Measurements from ENCODE around the gene GPR83. TPM values are rescaled to one million over a fixed set of nuclear protein-coding genes. Genes with fewer than 3 reads are reported as not detected.
"Not testable (repeated sequence)": the region's sequence is repeated elsewhere in the genome, so short reads cannot be mapped to it uniquely, and the experiment has no call there.

GPR83 gene
- polyA plus RNA-seq, 1 of the 3 experiments (the other 2 are of a cell fraction) = 0.02 TPM

DNA sequence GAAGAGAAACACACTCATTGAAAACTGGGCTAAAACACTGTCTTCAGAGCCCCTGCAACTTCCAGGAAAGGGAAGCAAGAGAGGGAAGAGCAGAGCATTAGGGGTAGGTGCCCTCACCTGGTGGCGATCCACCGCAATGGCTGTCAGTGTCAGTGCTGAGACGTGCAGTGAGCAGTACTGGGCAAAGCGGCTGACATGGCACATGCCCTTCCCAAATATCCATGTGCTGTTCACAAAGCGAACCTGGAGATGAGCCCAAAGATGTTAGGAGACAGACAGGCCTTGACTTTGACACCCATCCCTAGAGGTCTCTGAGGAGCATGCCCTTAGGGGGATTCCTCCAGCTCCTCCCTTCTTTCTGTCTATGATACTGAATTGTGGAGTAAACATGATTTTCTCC is 4.9 kb downstream of the GPR83 start:
- 59% methylated on average over 3 of the region's 5 CpGs for WGBS (ENCODE audit: low lambda C conversion rate)
- Histone ChIP-seq H3K9me3 (no peaks in the 10 kb centered on the region), H3K4me1 (ENCODE audit: control insufficient read depth in 1 of 2, insufficient read depth in 2 of 2, low read depth in 1 of 2, low read length in 1 of 2) (peaks cover 0 to 6% of the 10 kb centered on the region in 2 experiments; a peak in 1 of 4 replicates), H3K9ac (no peak overlapping the region), H3K36me3 (replicated peaks in 1 of 2; ENCODE audit: control insufficient read depth in 1 of 2, insufficient read depth in 2 of 2, low read length in 1 of 2) (no peaks in the 10 kb centered on the region), H3K79me2 (ENCODE audit: insufficient read depth) (no peaks in the 10 kb centered on the region), H3K4me3 (ENCODE audit: low read depth in 2 of 2, low read length in 1 of 2) (no peak overlapping the region), H3F3A (replicated peaks; ENCODE audit: insufficient read depth) (no peaks in the 10 kb centered on the region), H2AFZ (ENCODE audit: low read depth) (no peak overlapping the region), H3K9me2 (no peaks in the 10 kb centered on the region), H3K27ac (ENCODE audit: low read depth in 2 of 2, low read length in 1 of 2) (no peak overlapping the region), H4K20me1 (ENCODE audit: insufficient read depth) (no peaks in the 10 kb centered on the region), H3K27me3 (ENCODE audit: insufficient read depth) (peaks cover 43% of the 10 kb centered on the region), H3K4me2 (no peak overlapping the region)
- no peak for DNase-seq
- POLR2A ChIA-PET = no interaction called here
- TF ChIP-seq RXRA (IDR thresholded peaks at IDR 0.05; ENCODE audit: borderline replicate concordance, low read depth) = no peak
- no peak for TF ChIP-seq SMC3 (IDR thresholded peaks at IDR 0.05; ENCODE audit: low read depth, low read length)
- TF ChIP-seq RCOR1 (IDR thresholded peaks at IDR 0.05; ENCODE audit: low read length) = no peak
- no peak for TF ChIP-seq ELF1 (IDR thresholded peaks at IDR 0.05)
- TF ChIP-seq FOXM1 (IDR thresholded peaks at IDR 0.05; ENCODE audit: low read depth) = no peak
- TF ChIP-seq, protein P1, sequence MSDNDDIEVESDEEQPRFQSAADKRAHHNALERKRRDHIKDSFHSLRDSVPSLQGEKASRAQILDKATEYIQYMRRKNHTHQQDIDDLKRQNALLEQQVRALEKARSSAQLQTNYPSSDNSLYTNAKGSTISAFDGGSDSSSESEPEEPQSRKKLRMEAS (IDR thresholded peaks at IDR 0.05; ENCODE audit: low read depth) = no peak
- no peak for TF ChIP-seq RFX5 (IDR thresholded peaks at IDR 0.05; ENCODE audit: low read length)
- TF ChIP-seq TAF1 (IDR thresholded peaks at IDR 0.05; ENCODE audit: borderline replicate concordance, low read depth, low read length) = no peak
- TF ChIP-seq TCF12 (IDR thresholded peaks at IDR 0.05) = no peak
- TF ChIP-seq, protein P2, sequence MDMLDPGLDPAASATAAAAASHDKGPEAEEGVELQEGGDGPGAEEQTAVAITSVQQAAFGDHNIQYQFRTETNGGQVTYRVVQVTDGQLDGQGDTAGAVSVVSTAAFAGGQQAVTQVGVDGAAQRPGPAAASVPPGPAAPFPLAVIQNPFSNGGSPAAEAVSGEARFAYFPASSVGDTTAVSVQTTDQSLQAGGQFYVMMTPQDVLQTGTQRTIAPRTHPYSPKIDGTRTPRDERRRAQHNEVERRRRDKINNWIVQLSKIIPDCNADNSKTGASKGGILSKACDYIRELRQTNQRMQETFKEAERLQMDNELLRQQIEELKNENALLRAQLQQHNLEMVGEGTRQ (IDR thresholded peaks at IDR 0.05; ENCODE audit: borderline replicate concordance, low read depth, low read length) = no peak
- no peak for TF ChIP-seq CHD2 (IDR thresholded peaks at IDR 0.05; ENCODE audit: low read length, partially characterized antibody)
- TF ChIP-seq FOSL2 (IDR thresholded peaks at IDR 0.05; ENCODE audit: borderline replicate concordance, low read depth) = no peak
- CTCF ChIA-PET = interaction anchor here (0.9 kb wide), 1 partner anchor 475 kb away, joined by 3 read pairs; no protein-coding TSS in a partner anchor

DNA sequence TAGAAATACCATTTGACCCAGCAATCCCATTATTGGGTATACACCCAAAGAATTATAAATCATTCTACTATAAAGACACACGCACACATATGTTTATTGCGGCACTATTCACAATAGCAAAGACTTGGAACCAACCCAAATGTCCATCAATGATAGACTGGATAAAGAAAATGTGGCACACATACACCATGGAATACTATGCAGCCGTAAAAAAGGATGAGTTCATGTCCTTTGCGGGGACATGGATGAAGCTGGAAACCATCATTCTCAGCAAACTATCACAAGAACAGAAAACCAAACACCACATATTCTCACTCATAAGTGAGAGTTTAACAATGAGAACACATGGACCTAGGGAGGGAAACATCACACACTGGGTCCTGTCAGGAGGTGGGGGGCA is 9.3 kb downstream of the GPR83 start:
- 65% methylated on average over 4 of the region's 4 CpGs for WGBS (ENCODE audit: low lambda C conversion rate)
- H2AFZ ChIP-seq (ENCODE audit: low read depth); H3K9ac ChIP-seq; H3K9me2 ChIP-seq; DNase-seq; H3F3A ChIP-seq (replicated peaks; ENCODE audit: insufficient read depth); H3K4me1 ChIP-seq (ENCODE audit: control insufficient read depth in 1 of 2, insufficient read depth in 2 of 2, low read depth in 1 of 2, low read length in 1 of 2); H4K20me1 ChIP-seq (ENCODE audit: insufficient read depth); POLR2A ChIA-PET; H3K36me3 ChIP-seq (replicated peaks in 1 of 2; ENCODE audit: control insufficient read depth in 1 of 2, insufficient read depth in 2 of 2, low read length in 1 of 2); H3K9me3 ChIP-seq; H3K4me3 ChIP-seq (ENCODE audit: low read depth in 2 of 2, low read length in 1 of 2); H3K27ac ChIP-seq (ENCODE audit: low read depth in 2 of 2, low read length in 1 of 2); H3K79me2 ChIP-seq (ENCODE audit: insufficient read depth); CTCF ChIA-PET; H3K4me2 ChIP-seq: not testable (repeated sequence)
- peaks cover 14% of the 10 kb centered on the region; the same call in 1 of the 2 replicates for H3K27me3 ChIP-seq (ENCODE audit: insufficient read depth)

DNA sequence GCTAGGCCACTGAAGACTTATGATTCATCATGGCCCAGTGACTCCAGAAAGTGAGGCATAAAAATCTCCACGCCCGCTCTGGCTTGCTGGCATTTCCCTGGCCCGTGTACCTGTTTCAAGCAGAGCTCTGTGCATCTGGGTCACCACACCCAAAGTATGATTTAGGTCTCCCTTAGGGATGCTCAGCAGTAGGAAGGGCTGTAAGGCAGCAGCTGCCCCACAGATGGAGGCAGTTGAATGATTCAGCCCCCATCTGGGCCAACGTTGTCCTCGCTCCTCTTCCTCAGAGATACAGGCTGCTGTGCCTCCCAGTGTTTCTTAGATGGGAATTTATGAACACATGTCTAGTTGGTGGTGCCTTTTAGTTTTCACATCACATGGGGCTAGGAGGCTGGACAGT is 21.6 kb downstream of the GPR83 start:
- Histone ChIP-seq H3F3A (replicated peaks; ENCODE audit: insufficient read depth) (no peaks in the 10 kb centered on the region), H4K20me1 (ENCODE audit: insufficient read depth) (no peaks in the 10 kb centered on the region), H3K4me1 (ENCODE audit: control insufficient read depth in 1 of 2, insufficient read depth in 2 of 2, low read depth in 1 of 2, low read length in 1 of 2) (no peaks in the 10 kb centered on the region), H3K9ac (no peak overlapping the region), H3K9me2 (no peaks in the 10 kb centered on the region), H3K27me3 (ENCODE audit: insufficient read depth) (no peaks in the 10 kb centered on the region), H3K4me2 (no peak overlapping the region), H2AFZ (ENCODE audit: low read depth) (no peak overlapping the region), H3K79me2 (ENCODE audit: insufficient read depth) (no peaks in the 10 kb centered on the region), H3K36me3 (replicated peaks in 1 of 2; ENCODE audit: control insufficient read depth in 1 of 2, insufficient read depth in 2 of 2, low read length in 1 of 2) (no peaks in the 10 kb centered on the region), H3K4me3 (ENCODE audit: low read depth in 2 of 2, low read length in 1 of 2) (no peak overlapping the region), H3K27ac (ENCODE audit: low read depth in 2 of 2, low read length in 1 of 2) (no peak overlapping the region), H3K9me3 (no peaks in the 10 kb centered on the region)
- CTCF ChIA-PET = no interaction called here
- WGBS (ENCODE audit: low lambda C conversion rate) = 57% methylated on average over 5 of the region's 5 CpGs
- DNase-seq = no peak
- POLR2A ChIA-PET = no interaction called here
- TF ChIP-seq, protein P3, sequence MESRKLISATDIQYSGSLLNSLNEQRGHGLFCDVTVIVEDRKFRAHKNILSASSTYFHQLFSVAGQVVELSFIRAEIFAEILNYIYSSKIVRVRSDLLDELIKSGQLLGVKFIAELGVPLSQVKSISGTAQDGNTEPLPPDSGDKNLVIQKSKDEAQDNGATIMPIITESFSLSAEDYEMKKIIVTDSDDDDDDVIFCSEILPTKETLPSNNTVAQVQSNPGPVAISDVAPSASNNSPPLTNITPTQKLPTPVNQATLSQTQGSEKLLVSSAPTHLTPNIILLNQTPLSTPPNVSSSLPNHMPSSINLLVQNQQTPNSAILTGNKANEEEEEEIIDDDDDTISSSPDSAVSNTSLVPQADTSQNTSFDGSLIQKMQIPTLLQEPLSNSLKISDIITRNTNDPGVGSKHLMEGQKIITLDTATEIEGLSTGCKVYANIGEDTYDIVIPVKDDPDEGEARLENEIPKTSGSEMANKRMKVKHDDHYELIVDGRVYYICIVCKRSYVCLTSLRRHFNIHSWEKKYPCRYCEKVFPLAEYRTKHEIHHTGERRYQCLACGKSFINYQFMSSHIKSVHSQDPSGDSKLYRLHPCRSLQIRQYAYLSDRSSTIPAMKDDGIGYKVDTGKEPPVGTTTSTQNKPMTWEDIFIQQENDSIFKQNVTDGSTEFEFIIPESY (IDR thresholded peaks at IDR 0.05; ENCODE audit: borderline replicate concordance, low read depth) = no peak
- TF ChIP-seq GABPA (IDR thresholded peaks at IDR 0.05; ENCODE audit: low read depth) = no peak
- TF ChIP-seq RAD21 (IDR thresholded peaks at IDR 0.05; ENCODE audit: low read length) = no peak
- no peak for TF ChIP-seq GATA2 (CRISPR knock-in tag; IDR thresholded peaks at IDR 0.05)
- no peak for TF ChIP-seq TAF1 (IDR thresholded peaks at IDR 0.05; ENCODE audit: borderline replicate concordance, low read depth, low read length)
- TF ChIP-seq MXI1 (IDR thresholded peaks at IDR 0.05; ENCODE audit: low read depth, low read length) = no peak
- TF ChIP-seq SMC3 (IDR thresholded peaks at IDR 0.05; ENCODE audit: low read depth, low read length) = no peak
- TF ChIP-seq SIN3A (IDR thresholded peaks at IDR 0.05; ENCODE audit: borderline replicate concordance, low read depth, low read length) = no peak

All from SK-N-SH (cell line).